GM12892 (cell line): ENCODE data around the gene IPO9.
"Not testable (repeated sequence)": the region's sequence is repeated elsewhere in the genome, so short reads cannot be mapped to it uniquely, and the experiment has no call there.

Source experiments
- DNase-seq: peaks from one replicate; pipeline ENCODE4 v3.0.0; 2011; ENCODE audit not compliant: insufficient read length
- FAIRE-seq: peaks from 2 replicates; lab custom pipeline; 2011; peaks lifted over from hg19 to GRCh38; lab: Jason Lieb, UNC
- POLR2A ChIP-seq: IDR thresholded peaks from 2 replicates; pipeline ENCODE4 v1.6.1; 2011; ENCODE audit warnings: low read depth, low read length, control low read depth
- POLR2AphosphoS5 ChIP-seq: IDR thresholded peaks from 2 replicates; pipeline ENCODE4 v1.6.1; 2011; ENCODE audit warnings: low read depth, low read length, control low read depth
- TAF1 ChIP-seq: IDR thresholded peaks from 2 replicates; pipeline ENCODE4 v1.6.1; 2011; ENCODE audit warnings: low read depth, mild to moderate bottlenecking, control low read depth, low read length, borderline replicate concordance

IPO9 gene

DNA sequence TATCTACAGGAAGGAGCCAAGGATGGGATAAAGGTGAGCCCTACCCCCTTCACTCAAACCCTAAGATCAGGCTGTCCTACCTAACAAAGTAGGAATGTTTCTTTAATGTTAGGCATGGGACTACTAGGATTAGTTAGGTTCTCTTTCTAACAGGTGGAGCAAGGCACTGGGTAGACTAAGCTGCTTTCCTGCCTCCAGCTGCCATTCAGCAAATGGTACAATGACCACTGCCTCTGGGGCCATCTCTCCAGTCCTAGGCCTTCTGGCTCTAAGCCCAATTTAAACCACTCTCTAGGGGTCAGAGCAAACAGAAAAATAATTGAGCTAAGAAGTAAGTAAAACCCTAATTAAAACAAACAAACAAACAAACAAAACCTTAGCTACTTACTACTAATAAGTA, 15.7 kb upstream of the IPO9 start:
- FAIRE-seq: no peak
- no peak for DNase-seq
- TF ChIP-seq POLR2A (no peak), TAF1 (no peak), POLR2AphosphoS5 (no peak)

DNA sequence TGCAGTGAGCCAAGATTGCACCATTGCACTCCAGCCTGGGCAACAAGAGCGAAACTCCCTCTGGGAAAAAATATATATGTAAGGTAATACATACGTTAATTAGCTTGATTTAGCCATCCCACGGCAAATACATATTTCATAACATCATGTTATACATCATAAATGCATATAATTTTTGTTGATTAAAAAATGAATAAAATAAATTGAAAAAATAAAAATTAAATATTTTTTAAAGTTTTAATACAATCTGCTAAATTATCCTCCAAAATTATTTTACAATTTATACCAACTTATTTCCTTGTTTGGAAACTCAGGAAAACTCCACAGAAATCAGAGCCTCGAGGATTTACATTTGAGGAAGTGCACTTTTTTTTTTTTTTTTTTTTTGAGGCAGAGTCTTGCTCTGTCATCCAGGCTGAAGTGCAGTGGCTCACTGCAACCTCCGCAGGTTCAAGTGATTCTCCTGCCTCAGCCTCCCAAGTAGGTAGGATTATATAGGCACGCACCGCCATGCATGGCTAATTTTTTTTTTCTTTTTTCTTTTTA, 12.6 kb upstream of the IPO9 start:
- DNase-seq: no peak
- no peak for FAIRE-seq
- TF ChIP-seq POLR2A: no peak
- no peak for TF ChIP-seq TAF1
- no peak for TF ChIP-seq POLR2AphosphoS5

DNA sequence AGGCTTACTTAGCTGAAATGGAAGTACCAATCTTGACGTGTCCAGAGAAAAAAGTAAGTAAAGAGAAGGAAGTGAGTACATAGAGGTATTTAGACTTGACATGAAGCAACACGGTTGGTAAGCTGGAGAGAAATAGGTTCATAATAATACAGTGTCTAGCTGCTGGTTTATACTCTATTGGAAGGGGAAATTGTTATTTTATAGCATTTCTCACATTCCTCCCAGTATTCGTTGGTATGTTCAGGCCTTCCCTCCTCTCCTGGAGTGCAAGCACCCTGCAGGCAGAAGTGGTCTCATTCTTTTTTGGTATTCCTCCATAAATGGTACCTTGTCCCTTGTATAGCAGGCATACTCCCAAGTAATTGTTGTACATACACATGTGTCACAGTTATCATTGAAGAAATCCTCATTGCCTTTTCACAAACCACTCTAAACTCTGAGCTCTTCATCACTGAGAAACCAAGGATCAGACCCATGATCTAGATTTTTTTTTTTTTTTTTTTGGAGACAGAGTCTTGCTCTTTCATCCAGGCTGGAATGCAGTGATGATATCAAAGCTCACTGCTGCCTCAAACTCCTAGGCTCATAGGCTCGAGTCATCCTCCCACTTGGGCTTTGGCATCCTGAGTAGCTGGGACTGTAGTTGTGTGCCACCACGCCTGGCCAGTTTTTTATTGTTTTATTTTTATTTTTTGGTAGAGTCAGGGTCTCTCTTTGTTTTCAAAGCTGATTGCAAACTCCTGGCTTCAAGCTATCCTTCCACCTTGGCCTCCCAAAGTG, 9.8 kb upstream of the IPO9 start:
- no peak for TF ChIP-seq POLR2A
- no peak for TF ChIP-seq POLR2AphosphoS5
- no peak for TF ChIP-seq TAF1
- no peak for DNase-seq
- no peak for FAIRE-seq

DNA sequence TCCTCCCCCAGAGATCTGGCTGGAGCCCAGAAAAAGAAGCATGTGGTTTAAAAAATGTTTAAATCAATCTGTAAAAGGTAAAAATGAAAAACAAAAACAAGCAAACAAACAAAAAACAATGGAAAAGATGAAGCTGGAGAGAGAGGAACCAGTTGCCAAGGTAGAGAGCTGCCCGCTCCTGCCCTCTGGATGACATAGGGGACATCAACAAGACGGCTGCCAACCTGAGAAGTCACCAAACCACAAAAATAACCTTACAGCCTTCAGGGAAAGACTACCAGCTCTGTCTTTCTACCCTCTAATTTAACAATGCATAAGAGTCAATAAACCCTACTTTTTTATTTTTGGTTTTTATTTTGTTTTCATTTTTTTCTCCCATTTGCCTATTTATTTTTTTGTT, 8.5 kb upstream of the IPO9 start:
- no peak for DNase-seq
- FAIRE-seq: no peak
- no peak for TF ChIP-seq POLR2AphosphoS5
- no peak for TF ChIP-seq POLR2A
- TF ChIP-seq TAF1: no peak

DNA sequence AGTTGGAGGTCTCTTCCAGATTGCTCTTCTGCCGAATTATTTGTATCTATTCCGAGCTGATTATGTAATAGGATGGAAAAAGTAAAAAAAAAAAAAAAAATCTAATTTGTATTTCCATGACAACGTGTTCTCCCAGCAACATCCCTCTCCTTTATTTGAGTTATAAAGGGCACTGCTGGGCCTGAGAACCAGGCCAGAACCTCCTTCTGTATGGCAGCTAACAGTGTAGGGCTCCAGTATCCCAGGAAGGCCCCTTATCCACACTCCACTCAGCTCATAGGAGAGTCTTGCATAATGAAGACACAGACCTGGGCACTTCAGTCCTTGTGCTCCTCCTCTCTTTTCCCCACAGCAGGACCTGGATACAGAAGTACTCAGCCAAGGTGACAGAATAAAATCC, 3.7 kb upstream of the IPO9 start:
- DNase-seq (no peak), FAIRE-seq (no peak)
- TF ChIP-seq TAF1: no peak
- TF ChIP-seq POLR2A: no peak
- no peak for TF ChIP-seq POLR2AphosphoS5

DNA sequence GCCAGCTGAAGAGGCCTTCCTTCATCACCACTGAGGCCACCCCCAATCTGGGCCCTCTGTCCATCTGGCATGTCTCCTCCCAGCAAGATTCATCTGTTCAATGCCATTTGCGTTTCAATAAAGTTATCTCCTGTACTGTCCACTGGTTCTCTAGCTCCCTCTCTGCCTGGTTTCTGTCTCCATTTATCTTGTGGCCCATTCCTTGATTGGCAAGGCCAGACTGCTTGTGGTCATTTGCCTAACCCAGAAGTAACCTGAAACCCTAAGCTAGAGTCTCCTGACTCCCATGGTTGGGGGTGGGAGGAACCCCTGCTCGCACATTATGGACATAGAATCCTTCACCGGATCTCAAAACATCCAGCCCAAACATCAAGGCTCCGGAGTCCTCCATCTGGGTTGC, 2.1 kb upstream of the IPO9 start:
- TF ChIP-seq POLR2A (no peak), POLR2AphosphoS5 (no peak), TAF1 (no peak)
- FAIRE-seq (no peak), DNase-seq (no peak)

DNA sequence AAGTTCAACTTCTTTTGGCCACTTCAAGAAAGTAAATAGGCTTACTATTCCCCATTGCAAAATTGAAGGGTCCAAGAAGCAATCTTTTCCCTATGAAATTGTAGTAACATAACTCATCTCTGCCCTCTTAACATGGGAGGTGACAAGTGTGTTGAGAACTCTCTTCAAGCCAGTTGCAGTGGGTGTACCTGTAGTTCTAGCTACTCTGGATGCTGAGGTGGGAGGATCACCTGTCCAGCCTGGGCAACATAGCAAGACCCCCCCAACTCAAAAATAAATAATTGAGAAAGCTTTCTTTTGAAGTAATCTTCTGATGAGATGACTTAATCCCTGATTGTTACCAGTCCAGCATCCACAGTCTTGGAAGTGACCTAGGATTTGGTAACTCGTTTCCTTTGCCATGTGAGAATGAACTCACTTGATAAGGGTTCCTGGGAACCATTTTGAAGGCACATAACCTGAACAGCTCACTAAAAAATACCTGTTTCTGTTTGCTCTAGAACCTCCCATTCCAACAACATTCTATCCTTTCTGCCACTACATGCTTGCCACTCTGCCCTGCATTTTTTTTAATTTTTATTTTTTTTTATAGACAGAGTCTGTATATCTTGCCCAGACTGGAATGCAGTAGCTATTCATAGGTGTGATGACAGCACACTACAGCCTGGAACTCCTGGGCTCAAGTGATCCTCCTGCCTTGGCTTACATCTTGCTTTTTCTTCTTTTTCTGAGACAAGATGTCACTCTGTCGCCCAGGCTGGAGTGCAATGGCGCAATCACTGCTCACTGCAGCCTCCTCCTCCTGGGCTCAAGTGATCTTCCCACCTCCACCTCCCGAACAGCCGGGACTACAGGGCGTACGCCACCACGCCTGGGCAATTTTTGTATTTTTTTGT, 1.4 kb upstream of the IPO9 start:
- TF ChIP-seq POLR2AphosphoS5 (no peak), TAF1 (no peak), POLR2A (no peak)
- DNase-seq: no peak
- no peak for FAIRE-seq

DNA sequence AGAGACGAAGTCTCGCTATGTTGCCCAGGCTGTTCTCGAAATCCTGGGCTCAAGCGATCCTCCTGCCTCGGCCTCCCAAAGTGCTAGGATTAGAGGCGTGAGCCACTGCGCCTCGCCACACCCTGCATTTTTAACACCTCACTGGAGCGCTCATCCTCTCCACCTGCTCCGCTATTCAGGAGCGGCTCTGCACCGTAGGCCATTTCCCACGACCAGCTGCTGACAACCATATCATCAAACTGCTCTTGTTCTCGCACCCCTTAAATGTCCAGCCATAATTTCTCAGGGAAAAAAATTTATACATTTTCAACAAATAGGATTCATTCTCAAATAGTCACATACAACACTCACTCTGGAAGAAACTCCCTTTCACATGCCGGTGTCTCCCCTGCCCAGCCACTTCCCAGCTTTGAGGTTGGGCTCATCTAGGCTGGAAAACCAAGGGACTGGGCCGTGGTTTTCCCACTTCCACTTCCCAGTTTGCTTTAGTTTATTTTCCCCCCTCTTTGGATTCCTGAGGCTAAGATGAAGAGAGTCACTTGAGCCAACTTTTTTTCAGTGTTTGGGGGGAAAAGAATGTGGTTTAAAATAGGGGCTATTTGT, 639 bp upstream of the IPO9 start:
- FAIRE-seq: no peak
- DNase-seq: no peak
- TF ChIP-seq POLR2A (no peak), POLR2AphosphoS5 (no peak), TAF1 (no peak)

DNA sequence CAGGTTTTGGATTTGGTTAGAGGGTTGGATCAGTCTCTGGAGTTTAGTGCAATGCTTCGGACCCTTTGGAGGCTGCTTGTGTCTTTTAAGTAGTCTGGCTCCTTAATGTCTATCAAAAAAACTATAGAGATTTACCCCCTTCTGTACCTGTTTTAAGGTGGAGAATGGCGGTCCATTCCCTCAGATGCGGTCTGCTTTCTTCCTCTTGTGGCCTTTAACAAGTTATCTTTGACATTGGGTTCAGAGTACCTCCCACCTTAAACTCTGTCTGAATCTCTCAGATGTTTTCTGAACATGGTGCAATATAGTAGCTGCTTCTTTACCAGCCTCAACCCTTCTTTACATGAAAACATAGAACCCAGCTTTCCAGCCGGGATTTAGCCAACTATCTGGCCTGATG, 2.4 kb downstream of the IPO9 start:
- DNase-seq: no peak
- no peak for FAIRE-seq
- TF ChIP-seq POLR2A (no peak), TAF1 (no peak), POLR2AphosphoS5 (no peak)

DNA sequence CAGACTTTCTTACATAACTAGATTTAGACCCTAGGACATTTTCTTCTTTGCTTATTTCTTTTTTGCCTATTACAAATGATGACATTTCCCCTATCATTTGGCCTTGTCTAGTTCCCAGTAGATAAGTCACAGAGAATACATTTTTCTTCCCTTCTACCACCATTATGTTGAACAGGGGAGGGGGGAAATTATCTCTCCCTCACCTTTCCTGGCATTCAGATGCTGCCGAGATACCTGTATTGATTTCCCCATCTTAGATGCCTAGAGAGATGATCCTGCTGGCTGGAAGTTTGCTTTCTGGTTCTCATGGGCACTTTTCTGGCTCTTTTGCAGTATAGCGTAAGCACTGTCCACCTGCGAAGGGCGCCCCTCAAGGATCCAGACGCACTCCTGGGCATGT, 5.7 kb downstream of the IPO9 start:
- no peak for TF ChIP-seq TAF1
- TF ChIP-seq POLR2A: no peak
- TF ChIP-seq POLR2AphosphoS5: no peak
- FAIRE-seq (no peak), DNase-seq (no peak)

DNA sequence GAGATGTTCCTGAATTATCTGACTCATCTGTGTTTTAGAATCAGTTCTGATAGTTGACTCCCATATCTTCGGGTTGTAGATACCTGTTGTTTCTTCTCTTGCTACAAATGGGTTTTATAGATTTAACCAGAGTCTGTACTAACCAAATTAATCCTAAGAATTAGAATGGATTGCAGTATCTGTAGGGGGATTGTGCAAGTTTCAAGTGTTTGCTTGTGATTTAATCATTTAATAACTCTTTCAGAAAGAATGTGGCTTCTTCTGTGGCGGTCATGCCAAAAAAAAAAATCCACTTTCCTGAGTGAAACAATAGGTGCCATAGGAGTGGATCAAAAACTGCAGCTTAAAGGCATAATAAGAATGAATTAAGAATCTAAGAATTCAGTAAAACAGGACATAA, 9.4 kb downstream of the IPO9 start:
- DNase-seq: no peak
- no peak for FAIRE-seq
- TF ChIP-seq TAF1 (no peak), POLR2AphosphoS5 (no peak), POLR2A (no peak)

DNA sequence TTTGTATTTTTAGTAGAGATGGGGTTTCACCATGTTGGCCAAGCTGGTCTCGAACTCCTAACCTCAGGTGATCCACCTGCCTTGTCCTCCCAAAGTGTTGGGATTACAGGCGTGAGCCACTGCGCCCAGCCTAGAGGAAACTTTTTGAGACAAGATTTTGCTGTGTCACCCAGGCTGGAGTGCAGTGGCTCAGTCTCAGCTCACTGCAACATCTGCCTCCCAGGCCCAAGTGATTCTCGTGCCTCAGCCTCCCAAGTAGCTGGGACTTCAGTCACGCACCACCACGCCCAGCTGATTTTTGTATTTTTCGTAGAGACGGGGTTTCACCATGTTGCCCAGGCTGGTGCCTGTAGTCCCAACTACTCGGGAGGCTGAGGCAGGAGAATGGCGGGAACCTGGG, 10.1 kb downstream of the IPO9 start:
- FAIRE-seq, DNase-seq: not testable (repeated sequence)
